WTC11 (cell line): Measurements from ENCODE around the gene PRKAG2. TPM values are rescaled to one million over a fixed set of nuclear protein-coding genes. Genes with fewer than 3 reads are reported as not detected.

Source experiments
- ATAC-seq: fragments of 200-7000 bp; cut with Tn5 transposase; 2 replicates; pipeline ENCODE4 v1.10.0; 2021; ENCODE audit warnings: mild to moderate bottlenecking, moderate library complexity
- CTCF ChIA-PET: fragments of 300-600 bp; sonication (Branson Sonifier 250); formaldehyde crosslinking; loops from one replicate; lab custom pipeline; 2021; ENCODE audit warnings: antibody characterized with exemption; lab: Charles Lee
- POLR2A ChIA-PET: fragments of 350-600 bp; sonication (Branson Sonifier 250); formaldehyde crosslinking; loops from one replicate; lab custom pipeline; 2021; ENCODE audit warnings: antibody characterized with exemption; lab: Charles Lee
- DNase-seq: peaks from one replicate; pipeline ENCODE4 v3.0.0; 2021; ENCODE audit warnings: low spot score
- H3K27ac Mint-ChIP-seq: 2 replicates; pipeline ENCODE4 v1.8.0; 2021; ENCODE audit warnings: mixed read lengths
- H3K27me3 Mint-ChIP-seq: 2 replicates; pipeline ENCODE4 v1.8.0; 2021; ENCODE audit warnings: low read depth, mild to moderate bottlenecking, moderate library complexity, mixed read lengths
- H3K36me3 Mint-ChIP-seq: 2 replicates; pipeline ENCODE4 v1.8.0; 2021; ENCODE audit warnings: mixed read lengths
- H3K4me1 Mint-ChIP-seq: 2 replicates; pipeline ENCODE4 v1.8.0; 2022; ENCODE audit warnings: mixed read lengths
- H3K4me3 Mint-ChIP-seq: 2 replicates; pipeline ENCODE4 v1.8.0; 2021; ENCODE audit warnings: mild to moderate bottlenecking, moderate library complexity, mixed read lengths
- H3K9me3 Mint-ChIP-seq: 2 replicates; pipeline ENCODE4 v1.8.0; 2021; ENCODE audit warnings: mixed read lengths
- CREB1 ChIP-seq: sonication (generic); formaldehyde crosslinking; IDR thresholded peaks from 2 replicates; pipeline ENCODE4 v1.8.0; 2023; ENCODE audit warnings: mild to moderate bottlenecking, missing genetic modification reagents
- CREM ChIP-seq: sonication (generic); formaldehyde crosslinking; IDR thresholded peaks from 2 replicates; pipeline ENCODE4 v1.8.1; 2022; ENCODE audit warnings: mild to moderate bottlenecking, missing genetic modification reagents, moderate library complexity
- ELF4 ChIP-seq: sonication (generic); formaldehyde crosslinking; IDR thresholded peaks from 2 replicates; pipeline ENCODE4 v1.8.1; 2022; ENCODE audit warnings: low read depth, mild to moderate bottlenecking, moderate library complexity, missing genetic modification reagents
- ETV6 ChIP-seq: sonication (generic); formaldehyde crosslinking; IDR thresholded peaks from 2 replicates; pipeline ENCODE4 v1.8.1; 2022; ENCODE audit warnings: mild to moderate bottlenecking, missing genetic modification reagents
- FOXK1 ChIP-seq: sonication (generic); formaldehyde crosslinking; IDR thresholded peaks from 2 replicates; pipeline ENCODE4 v1.8.0; 2022; ENCODE audit warnings: mild to moderate bottlenecking, moderate library complexity, missing genetic modification reagents
- JUN ChIP-seq: sonication (generic); formaldehyde crosslinking; IDR thresholded peaks from 2 replicates; pipeline ENCODE4 v1.8.0; 2023; ENCODE audit warnings: mild to moderate bottlenecking, missing genetic modification reagents
- MYBL2 ChIP-seq: sonication (generic); formaldehyde crosslinking; IDR thresholded peaks from 2 replicates; pipeline ENCODE4 v1.8.1; 2023; ENCODE audit warnings: mild to moderate bottlenecking, moderate library complexity, missing genetic modification reagents
- NFYB ChIP-seq: sonication (generic); formaldehyde crosslinking; conservative IDR thresholded peaks from 2 replicates; pipeline ENCODE4 v1.8.0; 2022; ENCODE audit warnings: low read depth, missing genetic modification reagents
- SP1 ChIP-seq: sonication (generic); formaldehyde crosslinking; conservative IDR thresholded peaks from 2 replicates; pipeline ENCODE4 v1.8.1; 2022; ENCODE audit warnings: missing genetic modification reagents
- TEAD1 ChIP-seq: sonication (generic); formaldehyde crosslinking; IDR thresholded peaks from 2 replicates; pipeline ENCODE4 v1.8.0; 2022; ENCODE audit warnings: mild to moderate bottlenecking, missing genetic modification reagents
- TP53 ChIP-seq: sonication (generic); formaldehyde crosslinking; IDR thresholded peaks from 2 replicates; pipeline ENCODE4 v1.8.1; 2023; ENCODE audit warnings: mild to moderate bottlenecking, missing genetic modification reagents
- ZNF232 ChIP-seq: sonication (generic); formaldehyde crosslinking; IDR thresholded peaks from 2 replicates; pipeline ENCODE4 v1.8.0; 2022; ENCODE audit warnings: mild to moderate bottlenecking, missing genetic modification reagents
- ZNF671 ChIP-seq: fragments of 250-450 bp; sonication (Bioruptor Pico); IDR thresholded peaks from 2 replicates; pipeline ENCODE4 v1.8.0; 2021; ENCODE audit warnings: mild to moderate bottlenecking
- total RNA-seq: library from RNA; stranded (reverse); gene quantifications from 3 replicates; pipeline ENCODE4 v1.2.3, GENCODE V29; 2021
- TF ChIP-seq, protein P1 (sequence below): sonication (generic); formaldehyde crosslinking; IDR thresholded peaks from 2 replicates; pipeline ENCODE4 v1.8.1; 2023; ENCODE audit warnings: mild to moderate bottlenecking, missing genetic modification reagents
- TF ChIP-seq, protein P2 (sequence below): fragments of 250-450 bp; sonication (Bioruptor Pico); IDR thresholded peaks from 2 replicates; pipeline ENCODE4 v1.9.0; 2021; ENCODE audit warnings: moderate library complexity, mild to moderate bottlenecking, inconsistent platforms, borderline replicate concordance
- TF ChIP-seq, protein P3 (sequence below): sonication (generic); formaldehyde crosslinking; IDR thresholded peaks from 2 replicates; pipeline ENCODE4 v1.8.0; 2022; ENCODE audit warnings: missing genetic modification reagents
- TF ChIP-seq, protein P4 (sequence below): sonication (generic); formaldehyde crosslinking; IDR thresholded peaks from 2 replicates; pipeline ENCODE4 v1.8.0; 2022; ENCODE audit warnings: mild to moderate bottlenecking, missing genetic modification reagents
- TF ChIP-seq, protein P5 (sequence below): sonication (generic); formaldehyde crosslinking; IDR thresholded peaks from 2 replicates; pipeline ENCODE4 v1.8.1; 2023; ENCODE audit warnings: mild to moderate bottlenecking, missing genetic modification reagents, moderate library complexity
- TF ChIP-seq, protein P6 (sequence below): sonication (generic); formaldehyde crosslinking; IDR thresholded peaks from 2 replicates; pipeline ENCODE4 v1.8.0; 2022; ENCODE audit warnings: mild to moderate bottlenecking, missing genetic modification reagents

Gene PRKAG2
- total RNA-seq, 1 experiment from 2014 or later = 20.3 TPM

DNA sequence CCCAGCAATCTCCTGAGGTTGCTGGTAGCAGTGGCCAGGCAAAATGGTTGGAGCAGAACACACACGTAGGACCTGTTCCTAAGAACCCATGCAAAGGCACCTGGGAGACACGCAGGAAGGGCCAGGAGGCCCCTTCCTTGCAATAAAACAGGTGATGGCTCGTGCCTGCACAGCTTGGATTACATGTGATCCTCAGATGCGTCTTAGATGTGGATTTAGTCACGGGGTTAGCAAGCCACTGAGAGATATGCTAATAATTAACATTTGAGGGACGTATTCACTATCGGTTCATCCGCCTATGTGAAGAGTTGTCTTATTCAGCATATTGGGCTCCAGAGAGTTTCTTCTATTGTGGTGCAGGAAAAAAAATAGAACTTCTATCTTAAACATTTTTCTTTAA lies 352.6 kb downstream of the PRKAG2 start:
- CTCF ChIA-PET = interaction anchor here (0.6 kb wide), 1 partner anchor 156 kb away, joined by 3 read pairs; no protein-coding TSS in a partner anchor
- H3K27me3 Mint-ChIP-seq = peaks cover 18% of the 10 kb centered on the region
- 0 out of 2 replicates have a peak, but pooled peaks cover 3% of the 10 kb centered on the region for H3K36me3 Mint-ChIP-seq
- POLR2A ChIA-PET = no interaction called here
- DNase-seq = no peak
- ATAC-seq = no peak
- H3K4me3 Mint-ChIP-seq = no peak overlapping the region
- H3K9me3 Mint-ChIP-seq = peaks cover 13% of the 10 kb centered on the region
- H3K4me1 Mint-ChIP-seq = peaks cover 4% of the 10 kb centered on the region
- TF ChIP-seq, protein P1, sequence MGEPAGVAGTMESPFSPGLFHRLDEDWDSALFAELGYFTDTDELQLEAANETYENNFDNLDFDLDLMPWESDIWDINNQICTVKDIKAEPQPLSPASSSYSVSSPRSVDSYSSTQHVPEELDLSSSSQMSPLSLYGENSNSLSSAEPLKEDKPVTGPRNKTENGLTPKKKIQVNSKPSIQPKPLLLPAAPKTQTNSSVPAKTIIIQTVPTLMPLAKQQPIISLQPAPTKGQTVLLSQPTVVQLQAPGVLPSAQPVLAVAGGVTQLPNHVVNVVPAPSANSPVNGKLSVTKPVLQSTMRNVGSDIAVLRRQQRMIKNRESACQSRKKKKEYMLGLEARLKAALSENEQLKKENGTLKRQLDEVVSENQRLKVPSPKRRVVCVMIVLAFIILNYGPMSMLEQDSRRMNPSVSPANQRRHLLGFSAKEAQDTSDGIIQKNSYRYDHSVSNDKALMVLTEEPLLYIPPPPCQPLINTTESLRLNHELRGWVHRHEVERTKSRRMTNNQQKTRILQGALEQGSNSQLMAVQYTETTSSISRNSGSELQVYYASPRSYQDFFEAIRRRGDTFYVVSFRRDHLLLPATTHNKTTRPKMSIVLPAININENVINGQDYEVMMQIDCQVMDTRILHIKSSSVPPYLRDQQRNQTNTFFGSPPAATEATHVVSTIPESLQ = no peak
- TF ChIP-seq, protein P2, sequence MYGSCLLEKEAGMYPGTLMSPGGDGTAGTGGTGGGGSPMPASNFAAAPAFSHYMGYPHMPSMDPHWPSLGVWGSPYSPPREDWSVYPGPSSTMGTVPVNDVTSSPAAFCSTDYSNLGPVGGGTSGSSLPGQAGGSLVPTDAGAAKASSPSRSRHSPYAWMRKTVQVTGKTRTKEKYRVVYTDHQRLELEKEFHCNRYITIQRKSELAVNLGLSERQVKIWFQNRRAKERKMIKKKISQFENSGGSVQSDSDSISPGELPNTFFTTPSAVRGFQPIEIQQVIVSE (CRISPR knock-in tag) = no peak
- TF ChIP-seq ZNF232 (CRISPR knock-in tag) (no peak), ZNF671 (CRISPR knock-in tag) (no peak)
- H3K27ac Mint-ChIP-seq = no peak overlapping the region

DNA sequence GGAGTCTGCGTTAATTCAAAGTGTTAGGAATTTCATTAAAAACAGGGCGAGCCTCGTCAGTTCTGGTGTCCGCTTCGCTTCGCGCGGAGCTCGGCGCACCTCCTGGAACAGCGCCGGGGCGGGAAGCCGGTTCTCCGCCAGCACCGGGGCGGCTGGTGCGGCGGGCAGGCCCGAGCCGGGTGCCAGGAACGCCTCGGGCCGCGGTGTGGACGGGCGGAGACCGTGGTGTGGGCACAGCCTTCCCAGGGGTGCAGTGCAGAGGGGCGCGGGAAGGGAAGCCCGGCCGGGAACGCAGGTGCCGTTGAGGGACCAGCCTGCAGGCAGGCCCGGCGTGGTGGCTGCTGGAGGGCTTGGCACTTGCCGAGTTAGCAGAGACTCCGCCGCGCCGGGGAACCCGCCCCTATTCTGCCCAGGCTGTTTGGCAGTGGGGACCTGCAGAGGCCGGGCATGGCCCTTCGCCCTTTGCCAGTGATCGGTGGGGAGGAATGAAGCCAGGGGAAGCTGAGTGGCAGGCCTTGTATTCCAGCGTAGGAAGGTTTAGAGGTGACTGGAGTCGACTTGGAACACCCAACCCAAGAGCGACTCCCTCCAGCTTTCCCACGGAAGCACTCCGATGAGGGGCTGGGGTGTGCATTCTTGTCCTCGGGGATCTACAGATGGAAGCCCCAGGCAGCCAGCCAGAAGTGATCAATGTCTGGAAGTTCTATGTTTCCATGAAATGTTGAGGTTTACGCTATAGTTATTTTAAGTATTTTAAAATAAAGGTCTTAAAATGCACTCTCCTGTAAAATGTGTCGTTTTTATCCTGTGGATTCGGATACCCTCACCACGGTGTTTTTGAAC lies 356.3 kb downstream of the PRKAG2 start:
- DNase-seq (peak; percentile 56), ATAC-seq (peak; percentile 2)
- H3K27me3 Mint-ChIP-seq = peaks cover 18% of the 10 kb centered on the region
- no peaks in the 10 kb centered on the region for H3K36me3 Mint-ChIP-seq
- H3K4me1 Mint-ChIP-seq = peaks cover 29% of the 10 kb centered on the region
- POLR2A ChIA-PET = interaction anchor here (1.0 to 2.0 kb wide), 2 partner anchors 72 to 112 kb away, joined by 3 to 6 read pairs; no protein-coding TSS in a partner anchor
- TF ChIP-seq, protein P3, sequence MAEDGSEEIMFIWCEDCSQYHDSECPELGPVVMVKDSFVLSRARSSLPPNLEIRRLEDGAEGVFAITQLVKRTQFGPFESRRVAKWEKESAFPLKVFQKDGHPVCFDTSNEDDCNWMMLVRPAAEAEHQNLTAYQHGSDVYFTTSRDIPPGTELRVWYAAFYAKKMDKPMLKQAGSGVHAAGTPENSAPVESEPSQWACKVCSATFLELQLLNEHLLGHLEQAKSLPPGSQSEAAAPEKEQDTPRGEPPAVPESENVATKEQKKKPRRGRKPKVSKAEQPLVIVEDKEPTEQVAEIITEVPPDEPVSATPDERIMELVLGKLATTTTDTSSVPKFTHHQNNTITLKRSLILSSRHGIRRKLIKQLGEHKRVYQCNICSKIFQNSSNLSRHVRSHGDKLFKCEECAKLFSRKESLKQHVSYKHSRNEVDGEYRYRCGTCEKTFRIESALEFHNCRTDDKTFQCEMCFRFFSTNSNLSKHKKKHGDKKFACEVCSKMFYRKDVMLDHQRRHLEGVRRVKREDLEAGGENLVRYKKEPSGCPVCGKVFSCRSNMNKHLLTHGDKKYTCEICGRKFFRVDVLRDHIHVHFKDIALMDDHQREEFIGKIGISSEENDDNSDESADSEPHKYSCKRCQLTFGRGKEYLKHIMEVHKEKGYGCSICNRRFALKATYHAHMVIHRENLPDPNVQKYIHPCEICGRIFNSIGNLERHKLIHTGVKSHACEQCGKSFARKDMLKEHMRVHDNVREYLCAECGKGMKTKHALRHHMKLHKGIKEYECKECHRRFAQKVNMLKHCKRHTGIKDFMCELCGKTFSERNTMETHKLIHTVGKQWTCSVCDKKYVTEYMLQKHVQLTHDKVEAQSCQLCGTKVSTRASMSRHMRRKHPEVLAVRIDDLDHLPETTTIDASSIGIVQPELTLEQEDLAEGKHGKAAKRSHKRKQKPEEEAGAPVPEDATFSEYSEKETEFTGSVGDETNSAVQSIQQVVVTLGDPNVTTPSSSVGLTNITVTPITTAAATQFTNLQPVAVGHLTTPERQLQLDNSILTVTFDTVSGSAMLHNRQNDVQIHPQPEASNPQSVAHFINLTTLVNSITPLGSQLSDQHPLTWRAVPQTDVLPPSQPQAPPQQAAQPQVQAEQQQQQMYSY = peak; percentile 24; the same call in 1 of the 2 replicates
- TF ChIP-seq TP53 (CRISPR knock-in tag) (0 out of 2 replicates have a peak, but pooled peaks have one; percentile 35), SP1 (CRISPR knock-in tag) (no peak), MYBL2 (no peak)
- CTCF ChIA-PET = interaction anchor here (0.9 to 1.9 kb wide), 12 partner anchors 10 to 343 kb away, joined by 3 to 8 read pairs (median 4); no protein-coding TSS in a partner anchor
- H3K4me3 Mint-ChIP-seq = peak overlapping the region; percentile 80
- peak overlapping the region; percentile 98 for H3K27ac Mint-ChIP-seq
- no peaks in the 10 kb centered on the region for H3K9me3 Mint-ChIP-seq

DNA sequence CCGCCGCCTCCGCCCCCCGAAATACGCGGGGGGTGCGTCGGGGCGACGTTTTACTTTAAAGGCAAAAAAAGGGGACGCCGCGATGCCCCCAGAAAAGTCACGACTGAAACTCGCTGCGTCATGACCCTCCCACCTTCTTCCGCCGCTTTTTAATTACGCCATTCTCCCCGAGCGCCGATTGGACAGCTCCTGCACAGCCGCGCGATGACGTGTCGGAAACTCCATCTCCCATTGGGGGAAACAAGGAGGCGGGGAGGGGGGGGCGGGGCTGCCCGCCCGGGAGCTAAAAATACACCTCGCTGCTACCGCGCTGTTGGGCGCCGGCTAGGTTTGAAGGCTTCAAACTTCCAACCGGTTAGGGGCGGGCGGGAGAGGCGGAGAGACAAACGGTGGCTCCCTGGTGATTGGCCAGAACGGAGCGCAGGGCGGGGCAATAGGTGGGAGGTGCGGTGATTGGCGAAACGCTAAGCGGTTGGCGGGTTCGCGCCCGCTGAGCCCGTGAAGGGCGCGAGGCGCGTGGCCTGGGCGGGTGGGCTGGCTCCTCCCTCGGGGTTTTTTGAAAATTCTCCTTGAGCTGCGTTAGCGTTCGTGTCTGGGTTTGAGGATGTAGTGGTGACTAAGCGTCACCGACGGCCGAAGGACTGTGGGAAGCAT lies 357.0 kb downstream of the PRKAG2 start, which contains the start of gene RHEB:
Gene RHEB, minus strand, starts transcription at position 131 of the 654 bp plus-strand sequence. CDS start 384 bp downstream, outside the sequence.
- ChIA-PET CTCF (interaction anchor here (0.7 to 1.9 kb wide), 13 partner anchors 10 to 344 kb away, joined by 3 to 8 read pairs (median 4); no protein-coding TSS in a partner anchor), POLR2A (interaction anchor here (1.0 to 2.0 kb wide), 2 partner anchors 71 to 113 kb away, joined by 3 to 6 read pairs; no protein-coding TSS in a partner anchor)
- peak; percentile 91 for ATAC-seq
- Mint-ChIP-seq H3K4me1 (peaks cover 34% of the 10 kb centered on the region), H3K27me3 (peaks cover 18% of the 10 kb centered on the region), H3K9me3 (no peaks in the 10 kb centered on the region), H3K4me3 (peak within 1 kb of the TSS; percentile 91), H3K36me3 (no peaks in the 10 kb centered on the region), H3K27ac (peak within 1 kb of the TSS; percentile 99)
- peak; percentile 99 for DNase-seq
- TF ChIP-seq CREB1 (0 out of 2 replicates have a peak, but pooled peaks have one; percentile 55), TEAD1 (CRISPR knock-in tag) (peak; percentile 79), MYBL2 (peak; percentile 93), TP53 (CRISPR knock-in tag) (peak; percentile 73; the same call in 1 of the 2 replicates), SP1 (CRISPR knock-in tag) (peak; percentile 83), FOXK1 (CRISPR knock-in tag) (peak; percentile 53; the same call in 1 of the 2 replicates), ELF4 (no peak), NFYB (CRISPR knock-in tag) (peak; percentile 64), JUN (CRISPR knock-in tag) (0 out of 2 replicates have a peak, but pooled peaks have one; percentile 40), ETV6 (CRISPR knock-in tag) (peak; percentile 54; the same call in 1 of the 2 replicates), CREM (CRISPR knock-in tag) (peak; percentile 11; the same call in 1 of the 2 replicates)
- TF ChIP-seq, protein P4, sequence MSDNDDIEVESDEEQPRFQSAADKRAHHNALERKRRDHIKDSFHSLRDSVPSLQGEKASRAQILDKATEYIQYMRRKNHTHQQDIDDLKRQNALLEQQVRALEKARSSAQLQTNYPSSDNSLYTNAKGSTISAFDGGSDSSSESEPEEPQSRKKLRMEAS (CRISPR knock-in tag) = peak; percentile 96
- TF ChIP-seq, protein P5, sequence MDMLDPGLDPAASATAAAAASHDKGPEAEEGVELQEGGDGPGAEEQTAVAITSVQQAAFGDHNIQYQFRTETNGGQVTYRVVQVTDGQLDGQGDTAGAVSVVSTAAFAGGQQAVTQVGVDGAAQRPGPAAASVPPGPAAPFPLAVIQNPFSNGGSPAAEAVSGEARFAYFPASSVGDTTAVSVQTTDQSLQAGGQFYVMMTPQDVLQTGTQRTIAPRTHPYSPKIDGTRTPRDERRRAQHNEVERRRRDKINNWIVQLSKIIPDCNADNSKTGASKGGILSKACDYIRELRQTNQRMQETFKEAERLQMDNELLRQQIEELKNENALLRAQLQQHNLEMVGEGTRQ (CRISPR knock-in tag) = peak; percentile 65; the same call in 1 of the 2 replicates
- TF ChIP-seq, protein P6, sequence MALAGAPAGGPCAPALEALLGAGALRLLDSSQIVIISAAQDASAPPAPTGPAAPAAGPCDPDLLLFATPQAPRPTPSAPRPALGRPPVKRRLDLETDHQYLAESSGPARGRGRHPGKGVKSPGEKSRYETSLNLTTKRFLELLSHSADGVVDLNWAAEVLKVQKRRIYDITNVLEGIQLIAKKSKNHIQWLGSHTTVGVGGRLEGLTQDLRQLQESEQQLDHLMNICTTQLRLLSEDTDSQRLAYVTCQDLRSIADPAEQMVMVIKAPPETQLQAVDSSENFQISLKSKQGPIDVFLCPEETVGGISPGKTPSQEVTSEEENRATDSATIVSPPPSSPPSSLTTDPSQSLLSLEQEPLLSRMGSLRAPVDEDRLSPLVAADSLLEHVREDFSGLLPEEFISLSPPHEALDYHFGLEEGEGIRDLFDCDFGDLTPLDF (CRISPR knock-in tag) = peak; percentile 85
